Kidney tubule cell (primary cell): ENCODE results near the gene ARHGAP42.

ENCODE experiments used
- DNase-seq: peaks from one replicate; pipeline ENCODE4 v3.0.0-alpha.2; 2018; ENCODE audit warnings: low spot score

Gene ARHGAP42

GRCh38 chr11:100800202-100800601 is 113.1 kb downstream of the ARHGAP42 start:
- no peak for DNase-seq

GRCh38 chr11:100801225-100801999 is 114.3 kb downstream of the ARHGAP42 start:
- DNase-seq = no peak

- peak; percentile 21 for DNase-seq
Measured at GRCh38 chr11:100805506-100806199, 118.6 kb downstream of the ARHGAP42 start.

GRCh38 chr11:100806296-100806695 is 119.2 kb downstream of the ARHGAP42 start:
- DNase-seq = no peak

GRCh38 chr11:100808904-100809491 is 121.9 kb downstream of the ARHGAP42 start:
- peak; percentile 67 for DNase-seq

GRCh38 chr11:100810146-100810545 is 123.1 kb downstream of the ARHGAP42 start:
- DNase-seq = peak; percentile 64

- DNase-seq = peak; percentile 25
Measured at GRCh38 chr11:100810666-100811065, 123.6 kb downstream of the ARHGAP42 start.

GRCh38 chr11:100812517-100812916 is 125.4 kb downstream of the ARHGAP42 start:
- no peak for DNase-seq

- DNase-seq = no peak
Measured at GRCh38 chr11:100815787-100816330, 128.8 kb downstream of the ARHGAP42 start.

- peak; percentile 35 for DNase-seq
Measured at GRCh38 chr11:100816823-100817222, 129.7 kb downstream of the ARHGAP42 start.

- DNase-seq = no peak
Measured at GRCh38 chr11:100817620-100818019, 130.5 kb downstream of the ARHGAP42 start.

GRCh38 chr11:100820621-100821020 is 133.5 kb downstream of the ARHGAP42 start:
- DNase-seq = no peak

- DNase-seq = peak; percentile 83
Measured at GRCh38 chr11:100821198-100821597, 134.1 kb downstream of the ARHGAP42 start.

GRCh38 chr11:100823360-100823759 is 136.3 kb downstream of the ARHGAP42 start:
- DNase-seq = no peak

- DNase-seq = peak; percentile 53
Measured at GRCh38 chr11:100824041-100824809, 137.1 kb downstream of the ARHGAP42 start.

- DNase-seq = no peak
Measured at GRCh38 chr11:100825626-100826025, 138.5 kb downstream of the ARHGAP42 start.

GRCh38 chr11:100827934-100828661 is 141.0 kb downstream of the ARHGAP42 start:
- peak; percentile 89 for DNase-seq

- peak; percentile 92 for DNase-seq
Measured at GRCh38 chr11:100830274-100830673, 143.2 kb downstream of the ARHGAP42 start.

GRCh38 chr11:100830978-100831732 is 144.1 kb downstream of the ARHGAP42 start:
- peak; percentile 55 for DNase-seq

- no peak for DNase-seq
Measured at GRCh38 chr11:100831929-100832494, 144.9 kb downstream of the ARHGAP42 start.
